Activated CD8-positive, alpha-beta memory T cell treated with anti-CD3 and anti-CD28 coated beads for 24 hours (primary cell): Measurements from ENCODE around the gene INSR.
"Not testable (repeated sequence)": the region's sequence is repeated elsewhere in the genome, so short reads cannot be mapped to it uniquely, and the experiment has no call there.

Experiments
- DNase-seq: peaks from one replicate; pipeline ENCODE4 v3.0.0-alpha.2; 2020

Gene INSR

DNA sequence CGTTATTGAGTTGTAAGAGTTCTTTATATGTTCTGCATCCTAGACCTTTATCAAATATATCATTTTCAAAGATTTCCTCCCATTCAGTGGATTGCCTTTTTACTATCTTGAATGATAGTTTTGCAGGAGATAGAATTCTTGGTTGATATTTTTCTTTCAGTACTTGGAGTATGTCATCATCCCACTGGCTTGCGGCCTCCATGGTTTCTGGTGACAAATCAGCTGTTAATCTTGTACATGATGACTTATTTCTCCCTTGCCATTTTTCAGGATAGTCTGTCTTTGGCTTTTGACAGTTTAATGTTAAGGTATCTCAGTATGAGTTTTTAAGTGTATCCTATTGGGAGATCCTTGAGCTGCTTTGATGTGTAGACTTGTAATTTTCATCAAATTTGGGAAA, 216.2 kb downstream of the INSR start:
- no peak for DNase-seq

DNA sequence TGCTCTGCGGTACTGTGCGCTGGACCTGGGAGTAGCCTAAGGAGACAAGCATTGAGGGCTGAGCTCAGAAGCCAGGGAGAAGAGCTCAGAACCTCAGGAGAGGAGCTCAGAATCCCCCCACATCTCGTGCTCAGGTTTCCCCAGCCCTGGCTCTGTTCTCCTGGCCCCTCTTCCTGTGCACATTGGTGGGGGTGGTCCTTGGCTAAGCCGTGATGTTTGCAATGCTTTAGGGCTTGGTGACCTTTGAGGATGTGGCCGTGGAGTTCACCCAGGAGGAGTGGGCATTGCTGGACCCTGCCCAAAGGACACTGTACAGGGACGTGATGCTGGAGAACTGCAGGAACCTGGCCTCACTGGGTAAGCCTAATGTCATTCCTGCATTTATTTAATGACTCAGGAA, 218.1 kb downstream of the INSR start:
- no peak for DNase-seq

DNA sequence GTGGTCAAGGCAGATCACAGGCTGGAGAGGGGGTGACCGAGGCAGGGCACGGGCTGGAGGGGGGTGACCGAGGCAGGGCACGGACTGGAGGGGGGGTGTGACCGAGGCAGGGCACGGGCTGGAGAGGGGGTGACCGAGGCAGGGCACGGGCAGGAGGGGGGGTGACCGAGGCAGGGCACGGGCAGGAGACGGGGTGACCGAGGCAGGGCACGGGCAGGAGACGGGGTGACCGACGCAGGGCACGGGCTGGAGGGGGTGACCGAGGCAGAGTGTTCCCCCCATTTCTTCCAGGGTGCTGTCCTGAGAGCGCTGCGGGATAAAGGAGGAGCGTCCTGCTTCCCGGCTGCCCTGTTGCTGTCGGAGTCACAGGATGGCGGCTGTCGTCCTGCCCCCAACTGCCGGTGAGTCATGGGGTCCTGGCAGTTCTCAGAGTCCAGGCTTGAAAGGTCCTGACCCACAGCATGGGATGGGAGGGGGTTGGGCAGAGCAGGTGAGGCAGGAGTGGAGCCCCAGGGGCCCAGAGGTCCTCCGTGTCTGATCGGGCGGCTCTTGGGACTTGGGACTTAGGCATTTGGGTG, 219.4 kb downstream of the INSR start:
- no peak for DNase-seq

DNA sequence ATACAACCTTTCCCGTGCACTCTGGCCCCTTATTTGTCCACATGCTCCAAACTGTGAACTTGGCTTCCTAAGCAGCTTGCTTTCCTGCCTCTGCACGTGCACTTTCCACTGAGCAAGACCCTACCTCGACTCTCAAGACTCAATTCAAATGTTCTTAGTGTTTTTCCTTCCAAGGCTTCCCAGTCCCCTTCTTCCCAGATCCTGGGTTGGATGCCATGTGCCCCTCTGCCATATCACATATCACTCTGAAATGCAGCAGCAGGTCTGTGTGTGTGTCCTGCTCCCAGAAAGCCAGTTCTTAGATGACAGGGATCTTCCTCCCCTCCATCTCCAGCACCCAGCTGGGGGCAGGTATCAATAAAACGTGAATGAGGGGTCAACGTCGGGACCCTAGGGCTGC, 221.7 kb downstream of the INSR start:
- DNase-seq = no peak

DNA sequence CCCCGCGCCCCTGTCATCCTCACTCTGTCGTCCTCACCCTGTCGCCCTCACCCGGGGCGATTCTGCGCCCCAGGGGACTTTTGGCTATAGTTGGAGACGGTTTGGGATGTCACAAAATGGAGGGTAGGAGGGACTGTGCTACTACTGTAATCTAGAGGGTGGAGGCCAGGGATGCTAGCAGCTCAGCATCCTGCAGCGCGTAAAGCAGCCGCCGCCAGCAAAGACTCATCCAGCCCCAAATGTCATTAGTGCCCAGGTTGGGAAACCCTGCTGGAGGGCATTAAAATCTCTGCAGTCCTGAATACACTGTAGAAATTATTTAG, 224.3 kb downstream of the INSR start:
- DNase-seq = no peak

DNA sequence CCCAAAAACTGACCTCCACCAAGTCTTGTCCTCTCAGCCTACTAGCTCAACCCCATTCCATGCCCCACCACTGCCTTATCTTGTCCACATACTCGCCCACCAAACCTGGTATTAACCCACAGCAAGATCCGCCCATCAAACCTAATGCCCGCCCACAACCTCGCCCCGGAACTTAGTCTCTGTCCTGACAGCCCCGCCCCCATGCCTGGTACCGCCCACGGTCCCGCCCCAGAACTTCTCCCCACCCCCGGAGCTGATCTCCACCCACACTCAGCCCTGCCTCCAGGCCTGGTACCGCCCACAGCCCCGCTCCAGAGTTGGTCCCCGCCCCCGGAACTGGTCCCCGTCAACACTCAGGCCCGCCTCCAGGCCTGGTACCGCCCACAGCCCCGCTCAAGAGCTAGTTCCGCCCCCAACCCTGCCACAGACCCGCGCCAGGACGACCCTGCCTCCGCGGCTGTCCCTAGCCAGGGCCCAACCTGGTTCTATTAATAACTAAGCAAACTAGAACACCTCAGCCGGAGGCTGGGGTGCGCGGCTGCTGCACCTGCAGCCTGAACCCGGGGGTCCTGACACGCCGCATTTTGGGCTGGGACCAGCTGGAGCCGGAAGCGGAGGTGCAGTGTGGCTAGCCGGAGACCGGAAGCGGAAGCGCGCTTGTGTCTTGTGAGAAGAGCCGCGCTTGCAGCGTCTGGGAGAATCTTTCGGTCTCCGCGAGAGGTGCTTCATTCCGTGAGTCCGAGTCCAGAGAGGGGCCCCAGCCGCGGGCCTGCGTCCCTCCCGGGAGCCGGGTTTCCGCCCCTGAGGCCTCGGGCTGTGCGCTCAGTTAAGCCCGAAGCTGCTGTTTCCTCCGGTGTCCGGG, 224.9 kb downstream of the INSR start, which contains the start of gene ZNF557:
TSS of gene ZNF557 (plus strand) at position 662 of the 862 bp plus-strand sequence. CDS start 5,372 bp downstream, outside the sequence.
- DNase-seq = peak; percentile 99

DNA sequence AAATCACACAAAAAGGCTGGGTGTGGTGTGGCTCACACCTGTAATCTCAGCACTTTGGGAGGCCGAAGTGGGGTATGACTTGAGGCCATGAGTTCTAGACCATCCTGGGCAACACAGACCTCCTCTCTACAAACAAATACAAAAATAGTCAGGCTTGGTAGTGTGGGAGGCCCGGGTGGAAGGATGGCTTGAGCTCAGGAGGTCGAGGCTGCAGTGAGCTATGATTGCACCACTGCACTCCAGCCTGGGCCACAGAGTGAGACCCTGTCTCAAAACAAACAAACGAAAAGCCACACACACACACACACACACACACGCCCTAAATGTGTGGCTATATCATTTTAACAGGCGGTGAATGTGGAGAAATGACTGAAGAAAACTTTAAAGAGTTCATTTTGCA, 225.6 kb downstream of the INSR start:
- no peak for DNase-seq

DNA sequence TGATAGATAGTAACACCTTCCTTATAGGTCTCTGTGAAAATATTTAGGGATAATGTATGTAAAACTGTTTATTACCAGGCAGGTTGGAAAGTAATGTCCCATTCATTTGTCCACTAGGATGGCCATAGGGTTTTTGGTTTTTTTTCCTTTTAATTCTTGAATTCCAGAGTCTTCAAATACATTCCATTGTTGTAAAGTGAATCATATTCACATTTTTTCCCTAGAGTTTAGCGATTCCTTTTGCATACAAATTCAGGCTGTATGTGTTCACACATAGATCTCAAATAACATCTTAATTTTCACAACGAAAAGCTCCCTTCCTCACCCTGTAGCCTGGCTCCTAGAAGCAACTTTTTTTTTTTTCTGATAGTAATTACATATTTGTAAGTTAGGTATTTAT, 226.5 kb downstream of the INSR start:
- no peak for DNase-seq

DNA sequence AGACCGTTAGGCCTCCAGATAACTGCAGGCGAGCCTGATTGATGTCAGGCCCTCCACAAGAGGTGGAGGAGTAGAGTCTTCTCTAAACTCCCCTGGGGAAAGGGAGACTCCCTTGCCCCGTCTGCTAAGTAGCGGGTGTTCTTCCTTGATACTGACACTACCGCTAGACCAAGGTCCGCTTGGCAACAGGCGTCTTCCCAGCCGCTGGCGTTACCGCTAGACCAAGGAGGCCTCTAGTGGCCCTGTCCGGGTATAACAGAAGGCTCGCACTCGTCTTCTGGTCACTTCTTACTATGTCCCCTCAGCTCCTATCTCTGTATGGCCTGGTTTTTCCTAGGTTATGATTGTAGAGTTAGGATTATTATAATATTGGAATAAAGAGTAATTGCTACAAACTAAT, 227.1 kb downstream of the INSR start:
- DNase-seq = not testable (repeated sequence)

DNA sequence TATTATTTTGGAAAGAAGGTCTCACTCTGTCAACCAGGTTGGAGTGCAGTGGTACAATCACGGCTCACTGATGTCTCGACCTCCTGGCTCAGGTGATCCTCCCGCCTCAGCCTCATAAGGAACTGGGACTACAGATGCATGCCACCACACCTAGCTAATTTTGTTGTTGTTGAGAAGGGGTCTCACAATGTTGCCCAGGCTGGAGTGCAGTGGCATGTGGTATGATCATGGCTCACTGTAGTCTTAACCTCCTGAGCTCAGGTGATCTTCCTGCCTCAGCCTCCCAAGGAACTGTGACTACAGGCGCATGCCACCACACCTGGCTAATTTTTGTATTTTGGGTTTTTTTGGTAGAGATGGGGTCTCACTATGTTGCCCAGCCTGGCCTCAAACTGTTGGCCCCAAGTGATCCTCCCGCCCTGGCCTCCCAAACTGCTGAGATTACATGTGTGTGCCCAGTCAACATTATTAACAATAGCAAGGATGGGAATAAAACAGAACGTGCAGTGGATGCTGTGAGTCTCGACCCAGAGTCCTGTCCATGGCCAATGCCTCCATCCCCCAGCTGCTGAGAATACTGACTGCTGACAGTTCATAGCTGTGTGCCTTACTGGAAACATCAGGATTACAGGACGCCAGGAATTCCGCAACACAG, 230.3 kb downstream of the INSR start:
- no peak for DNase-seq

DNA sequence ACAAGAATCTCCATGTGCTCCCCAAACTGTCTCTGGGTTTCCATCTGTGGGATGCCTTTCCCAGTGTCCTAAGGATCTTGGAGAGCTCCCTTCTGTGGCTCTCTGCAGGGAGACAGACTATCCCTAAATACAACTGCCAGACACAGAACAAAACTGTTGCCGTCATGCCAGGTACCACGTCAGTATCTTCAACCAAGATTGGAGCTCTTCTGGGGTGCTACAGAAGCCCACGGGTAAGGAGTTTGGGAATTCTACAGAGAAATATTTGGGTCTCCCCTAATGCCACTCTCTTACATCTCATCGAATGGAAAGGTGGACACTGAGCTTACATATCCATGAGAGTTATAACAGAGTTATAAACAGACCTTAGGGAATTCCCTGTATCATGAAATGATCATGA, 230.9 kb downstream of the INSR start:
- DNase-seq = no peak
